ENCODE measurements around the gene KRTAP10-7. TPM values are rescaled to one million over a fixed set of nuclear protein-coding genes. Genes with fewer than 3 reads are reported as not detected.

Gene KRTAP10-7
- total and polyA plus RNA-seq, 2 experiments from 2014 or later: not detected

DNA sequence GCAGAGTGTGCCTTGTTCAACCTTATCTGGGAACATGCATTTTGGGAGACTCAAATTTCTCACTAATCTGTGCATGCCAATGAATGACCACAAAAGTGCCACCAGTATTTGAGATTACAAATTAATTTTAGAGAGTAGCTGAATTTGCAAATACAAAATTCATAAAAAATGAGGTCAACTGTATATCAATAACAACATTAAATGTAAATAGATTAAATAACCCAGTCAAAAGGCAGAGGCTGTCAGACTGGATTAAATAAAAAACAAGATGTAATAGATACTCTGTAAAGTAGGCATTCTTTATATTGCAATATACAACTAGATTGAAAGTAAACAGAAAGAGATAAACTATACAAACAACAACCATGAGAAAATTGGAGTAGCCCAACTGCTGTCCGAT lies 36.3 kb upstream of the KRTAP10-7 start (continued):
- TF ChIP-seq EZH2phosphoT487 (IDR thresholded peaks at IDR 0.05; ENCODE audit: unreplicated experiment): no peak
- no peak for TF ChIP-seq ZNF331 (CRISPR knock-in tag; IDR thresholded peaks at IDR 0.05; ENCODE audit: low read depth)
- TF ChIP-seq POLR2AphosphoS5 (IDR thresholded peaks at IDR 0.05; ENCODE audit: low read depth): no peak
- no peak for TF ChIP-seq EZH2 (IDR thresholded peaks at IDR 0.05; ENCODE audit: low read depth, unreplicated experiment)

DNA sequence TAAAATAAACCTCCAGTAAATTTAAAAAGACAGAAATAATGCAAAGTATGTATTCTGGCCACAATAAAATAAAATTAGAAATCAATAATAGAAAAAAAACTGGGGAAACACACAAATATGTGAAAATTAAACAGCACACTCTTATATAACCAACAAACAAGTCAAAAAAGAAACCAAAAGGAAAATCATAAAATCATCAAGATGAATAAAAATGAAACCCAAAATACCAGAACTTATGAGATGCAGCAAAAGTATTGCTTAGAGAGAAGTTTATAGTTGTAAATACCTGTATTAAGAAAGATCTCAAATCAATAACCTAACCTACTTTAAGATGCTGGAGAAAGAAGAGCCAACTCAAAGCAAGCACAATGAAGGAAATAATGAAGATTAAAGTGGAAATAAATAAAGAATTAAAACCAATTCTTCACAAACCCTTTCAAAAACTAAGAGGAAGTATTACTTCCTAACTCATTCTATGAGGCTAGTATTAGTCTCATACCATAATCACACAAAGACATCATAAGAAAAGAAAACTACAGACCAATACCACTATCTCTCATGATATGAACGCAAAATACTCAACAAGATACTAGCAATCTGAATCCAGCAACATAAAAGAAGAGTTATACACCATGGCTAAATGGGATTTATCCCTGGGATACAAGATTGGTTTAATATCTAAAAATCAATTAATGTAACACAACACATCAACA lies 35.4 kb upstream of the KRTAP10-7 start:
- H3K4me3 ChIP-seq: no peak overlapping the region
- no peak for ATAC-seq

More for the DNA sequence above, 35.4 kb upstream of the KRTAP10-7 start:
- H3K27ac Mint-ChIP-seq: no peak overlapping the region
- peaks cover 7% of the 10 kb centered on the region for H3K27me3 Mint-ChIP-seq (ENCODE audit: insufficient read depth, low read depth, poor library complexity)
- Histone ChIP-seq H3K4me1 (ENCODE audit: insufficient read depth) (no peaks in the 10 kb centered on the region), H3F3A (replicated peaks; ENCODE audit: low read depth) (no peaks in the 10 kb centered on the region), H3K27ac (ENCODE audit: low read depth) (no peak overlapping the region), H4K20me1 (replicated peaks; ENCODE audit: insufficient read depth) (no peaks in the 10 kb centered on the region), H2AFZ (no peak overlapping the region), H3K9me2 (ENCODE audit: insufficient read depth) (no peaks in the 10 kb centered on the region), H3K79me2 (replicated peaks; ENCODE audit: insufficient read depth) (no peaks in the 10 kb centered on the region), H3K36me3 (ENCODE audit: insufficient read depth) (no peaks in the 10 kb centered on the region), H3K27me3 (ENCODE audit: insufficient read depth) (no peaks in the 10 kb centered on the region), H3K4me2 (no peak overlapping the region)
- H3K36me3 Mint-ChIP-seq (ENCODE audit: low read depth): no peaks in the 10 kb centered on the region
- no peak for DNase-seq (ENCODE audit: low spot score)
- TF ChIP-seq CREB1 (CRISPR knock-in tag; IDR thresholded peaks at IDR 0.05; ENCODE audit: low read depth) (no peak), POLR2AphosphoS5 (IDR thresholded peaks at IDR 0.05; ENCODE audit: low read depth) (no peak), STAT1 (IDR thresholded peaks at IDR 0.05; ENCODE audit: unreplicated experiment) (no peak), ZNF114 (CRISPR knock-in tag; IDR thresholded peaks at IDR 0.05) (no peak), ZNF331 (CRISPR knock-in tag; IDR thresholded peaks at IDR 0.05; ENCODE audit: low read depth) (no peak), EZH2 (IDR thresholded peaks at IDR 0.05; ENCODE audit: low read depth, unreplicated experiment) (no peak), EZH2phosphoT487 (IDR thresholded peaks at IDR 0.05; ENCODE audit: unreplicated experiment) (no peak)
- TF ChIP-seq, protein P1, sequence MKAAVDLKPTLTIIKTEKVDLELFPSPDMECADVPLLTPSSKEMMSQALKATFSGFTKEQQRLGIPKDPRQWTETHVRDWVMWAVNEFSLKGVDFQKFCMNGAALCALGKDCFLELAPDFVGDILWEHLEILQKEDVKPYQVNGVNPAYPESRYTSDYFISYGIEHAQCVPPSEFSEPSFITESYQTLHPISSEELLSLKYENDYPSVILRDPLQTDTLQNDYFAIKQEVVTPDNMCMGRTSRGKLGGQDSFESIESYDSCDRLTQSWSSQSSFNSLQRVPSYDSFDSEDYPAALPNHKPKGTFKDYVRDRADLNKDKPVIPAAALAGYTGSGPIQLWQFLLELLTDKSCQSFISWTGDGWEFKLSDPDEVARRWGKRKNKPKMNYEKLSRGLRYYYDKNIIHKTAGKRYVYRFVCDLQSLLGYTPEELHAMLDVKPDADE (IDR thresholded peaks at IDR 0.05): no peak
- TF ChIP-seq, protein P2, sequence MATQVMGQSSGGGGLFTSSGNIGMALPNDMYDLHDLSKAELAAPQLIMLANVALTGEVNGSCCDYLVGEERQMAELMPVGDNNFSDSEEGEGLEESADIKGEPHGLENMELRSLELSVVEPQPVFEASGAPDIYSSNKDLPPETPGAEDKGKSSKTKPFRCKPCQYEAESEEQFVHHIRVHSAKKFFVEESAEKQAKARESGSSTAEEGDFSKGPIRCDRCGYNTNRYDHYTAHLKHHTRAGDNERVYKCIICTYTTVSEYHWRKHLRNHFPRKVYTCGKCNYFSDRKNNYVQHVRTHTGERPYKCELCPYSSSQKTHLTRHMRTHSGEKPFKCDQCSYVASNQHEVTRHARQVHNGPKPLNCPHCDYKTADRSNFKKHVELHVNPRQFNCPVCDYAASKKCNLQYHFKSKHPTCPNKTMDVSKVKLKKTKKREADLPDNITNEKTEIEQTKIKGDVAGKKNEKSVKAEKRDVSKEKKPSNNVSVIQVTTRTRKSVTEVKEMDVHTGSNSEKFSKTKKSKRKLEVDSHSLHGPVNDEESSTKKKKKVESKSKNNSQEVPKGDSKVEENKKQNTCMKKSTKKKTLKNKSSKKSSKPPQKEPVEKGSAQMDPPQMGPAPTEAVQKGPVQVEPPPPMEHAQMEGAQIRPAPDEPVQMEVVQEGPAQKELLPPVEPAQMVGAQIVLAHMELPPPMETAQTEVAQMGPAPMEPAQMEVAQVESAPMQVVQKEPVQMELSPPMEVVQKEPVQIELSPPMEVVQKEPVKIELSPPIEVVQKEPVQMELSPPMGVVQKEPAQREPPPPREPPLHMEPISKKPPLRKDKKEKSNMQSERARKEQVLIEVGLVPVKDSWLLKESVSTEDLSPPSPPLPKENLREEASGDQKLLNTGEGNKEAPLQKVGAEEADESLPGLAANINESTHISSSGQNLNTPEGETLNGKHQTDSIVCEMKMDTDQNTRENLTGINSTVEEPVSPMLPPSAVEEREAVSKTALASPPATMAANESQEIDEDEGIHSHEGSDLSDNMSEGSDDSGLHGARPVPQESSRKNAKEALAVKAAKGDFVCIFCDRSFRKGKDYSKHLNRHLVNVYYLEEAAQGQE (IDR thresholded peaks at IDR 0.05; ENCODE audit: unreplicated experiment): no peak
- TF ChIP-seq, protein P3, sequence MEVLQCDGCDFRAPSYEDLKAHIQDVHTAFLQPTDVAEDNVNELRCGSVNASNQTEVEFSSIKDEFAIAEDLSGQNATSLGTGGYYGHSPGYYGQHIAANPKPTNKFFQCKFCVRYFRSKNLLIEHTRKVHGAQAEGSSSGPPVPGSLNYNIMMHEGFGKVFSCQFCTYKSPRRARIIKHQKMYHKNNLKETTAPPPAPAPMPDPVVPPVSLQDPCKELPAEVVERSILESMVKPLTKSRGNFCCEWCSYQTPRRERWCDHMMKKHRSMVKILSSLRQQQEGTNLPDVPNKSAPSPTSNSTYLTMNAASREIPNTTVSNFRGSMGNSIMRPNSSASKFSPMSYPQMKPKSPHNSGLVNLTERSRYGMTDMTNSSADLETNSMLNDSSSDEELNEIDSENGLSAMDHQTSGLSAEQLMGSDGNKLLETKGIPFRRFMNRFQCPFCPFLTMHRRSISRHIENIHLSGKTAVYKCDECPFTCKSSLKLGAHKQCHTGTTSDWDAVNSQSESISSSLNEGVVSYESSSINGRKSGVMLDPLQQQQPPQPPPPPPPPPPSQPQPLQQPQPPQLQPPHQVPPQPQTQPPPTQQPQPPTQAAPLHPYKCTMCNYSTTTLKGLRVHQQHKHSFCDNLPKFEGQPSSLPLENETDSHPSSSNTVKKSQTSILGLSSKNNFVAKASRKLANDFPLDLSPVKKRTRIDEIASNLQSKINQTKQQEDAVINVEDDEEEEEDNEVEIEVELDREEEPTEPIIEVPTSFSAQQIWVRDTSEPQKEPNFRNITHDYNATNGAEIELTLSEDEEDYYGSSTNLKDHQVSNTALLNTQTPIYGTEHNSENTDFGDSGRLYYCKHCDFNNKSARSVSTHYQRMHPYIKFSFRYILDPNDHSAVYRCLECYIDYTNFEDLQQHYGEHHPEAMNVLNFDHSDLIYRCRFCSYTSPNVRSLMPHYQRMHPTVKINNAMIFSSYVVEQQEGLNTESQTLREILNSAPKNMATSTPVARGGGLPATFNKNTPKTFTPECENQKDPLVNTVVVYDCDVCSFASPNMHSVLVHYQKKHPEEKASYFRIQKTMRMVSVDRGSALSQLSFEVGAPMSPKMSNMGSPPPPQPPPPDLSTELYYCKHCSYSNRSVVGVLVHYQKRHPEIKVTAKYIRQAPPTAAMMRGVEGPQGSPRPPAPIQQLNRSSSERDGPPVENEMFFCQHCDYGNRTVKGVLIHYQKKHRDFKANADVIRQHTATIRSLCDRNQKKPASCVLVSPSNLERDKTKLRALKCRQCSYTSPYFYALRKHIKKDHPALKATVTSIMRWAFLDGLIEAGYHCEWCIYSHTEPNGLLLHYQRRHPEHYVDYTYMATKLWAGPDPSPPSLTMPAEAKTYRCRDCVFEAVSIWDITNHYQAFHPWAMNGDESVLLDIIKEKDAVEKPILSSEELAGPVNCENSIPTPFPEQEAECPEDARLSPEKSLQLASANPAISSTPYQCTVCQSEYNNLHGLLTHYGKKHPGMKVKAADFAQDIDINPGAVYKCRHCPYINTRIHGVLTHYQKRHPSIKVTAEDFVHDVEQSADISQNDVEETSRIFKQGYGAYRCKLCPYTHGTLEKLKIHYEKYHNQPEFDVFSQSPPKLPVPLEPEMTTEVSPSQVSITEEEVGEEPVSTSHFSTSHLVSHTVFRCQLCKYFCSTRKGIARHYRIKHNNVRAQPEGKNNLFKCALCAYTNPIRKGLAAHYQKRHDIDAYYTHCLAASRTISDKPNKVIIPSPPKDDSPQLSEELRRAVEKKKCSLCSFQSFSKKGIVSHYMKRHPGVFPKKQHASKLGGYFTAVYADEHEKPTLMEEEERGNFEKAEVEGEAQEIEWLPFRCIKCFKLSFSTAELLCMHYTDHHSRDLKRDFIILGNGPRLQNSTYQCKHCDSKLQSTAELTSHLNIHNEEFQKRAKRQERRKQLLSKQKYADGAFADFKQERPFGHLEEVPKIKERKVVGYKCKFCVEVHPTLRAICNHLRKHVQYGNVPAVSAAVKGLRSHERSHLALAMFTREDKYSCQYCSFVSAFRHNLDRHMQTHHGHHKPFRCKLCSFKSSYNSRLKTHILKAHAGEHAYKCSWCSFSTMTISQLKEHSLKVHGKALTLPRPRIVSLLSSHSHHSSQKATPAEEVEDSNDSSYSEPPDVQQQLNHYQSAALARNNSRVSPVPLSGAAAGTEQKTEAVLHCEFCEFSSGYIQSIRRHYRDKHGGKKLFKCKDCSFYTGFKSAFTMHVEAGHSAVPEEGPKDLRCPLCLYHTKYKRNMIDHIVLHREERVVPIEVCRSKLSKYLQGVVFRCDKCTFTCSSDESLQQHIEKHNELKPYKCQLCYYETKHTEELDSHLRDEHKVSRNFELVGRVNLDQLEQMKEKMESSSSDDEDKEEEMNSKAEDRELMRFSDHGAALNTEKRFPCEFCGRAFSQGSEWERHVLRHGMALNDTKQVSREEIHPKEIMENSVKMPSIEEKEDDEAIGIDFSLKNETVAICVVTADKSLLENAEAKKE (CRISPR knock-in tag; IDR thresholded peaks at IDR 0.05): no peak
- H3K4me1 Mint-ChIP-seq: no peaks in the 10 kb centered on the region
- H3K9me3 Mint-ChIP-seq: peaks cover 3% of the 10 kb centered on the region; the same call in 1 of the 3 replicates
- no peak overlapping the region for H3K4me3 Mint-ChIP-seq
